ENCODE measurements around the gene ZNF423. TPM values are rescaled to one million over a fixed set of nuclear protein-coding genes. Genes with fewer than 3 reads are reported as not detected.

ZNF423 gene
- total and polyA plus RNA-seq, 2 of the 13 experiments (the other 11 are each of a cell fraction or from before 2014, with no cell fraction given) = 0.07 to 0.31 TPM

- TF ChIP-seq SP140L (CRISPR knock-in tag; IDR thresholded peaks at IDR 0.05; ENCODE audit: borderline replicate concordance) = no peak
- no peak for TF ChIP-seq RORA (CRISPR knock-in tag; IDR thresholded peaks at IDR 0.05)
- TF ChIP-seq ZNF761 (CRISPR knock-in tag; conservative IDR thresholded peaks at IDR 0.05) = no peak
- no peak for TF ChIP-seq ZNF256 (CRISPR knock-in tag; conservative IDR thresholded peaks at IDR 0.05)
Observed at GRCh38 chr16:49750341-49751000, 105.4 kb downstream of the ZNF423 start (continued).

- Histone ChIP-seq H2AFZ (ENCODE audit: low read length) (no peak overlapping the region), H3K79me2 (ENCODE audit: insufficient read depth, low read length) (no peaks in the 10 kb centered on the region), H3K27me3 (ENCODE audit: control insufficient read depth in 1 of 2, insufficient read depth in 2 of 2, low read length in 2 of 2) (peaks cover 3 to 57% of the 10 kb centered on the region in 2 experiments; a peak in 3 of 5 replicates), H4K20me1 (ENCODE audit: insufficient read depth, low read length) (peaks cover 3% of the 10 kb centered on the region; the same call in 1 of the 2 replicates), H3K36me3 (replicated peaks in 1 of 2; ENCODE audit: control insufficient read depth in 1 of 2, insufficient read depth in 2 of 2, low read length in 2 of 2) (no peaks in the 10 kb centered on the region), H3K9me3 (ENCODE audit: low read length) (no peaks in the 10 kb centered on the region), H3K27ac (ENCODE audit: extremely low read length, insufficient read depth, low read length) (no peak overlapping the region), H3K4me2 (ENCODE audit: low read depth, low read length) (no peak overlapping the region), H3K4me3 (replicated peaks in 1 of 3; ENCODE audit: insufficient read depth in 1 of 3, low read depth in 2 of 3, low read length in 3 of 3) (no peak overlapping the region), H3K4me1 (ENCODE audit: insufficient read depth, low read length) (no peaks in the 10 kb centered on the region), H3K9ac (ENCODE audit: insufficient read depth, low read depth, low read length) (no peak overlapping the region)
- peak; percentile 76 for TF ChIP-seq MNT (IDR thresholded peaks at IDR 0.05)
- no peak for TF ChIP-seq ZNF256 (CRISPR knock-in tag; conservative IDR thresholded peaks at IDR 0.05)
- TF ChIP-seq KMT2B (CRISPR knock-in tag; IDR thresholded peaks at IDR 0.05) = no peak
- no peak for TF ChIP-seq ZFP91 (CRISPR knock-in tag; IDR thresholded peaks at IDR 0.05; ENCODE audit: borderline replicate concordance)
- no TSS peak for BruUV-seq (replicated peaks)
- ChIA-PET POLR2A (no interaction called here), CTCF (ENCODE audit: low intra/inter-chr PET ratio, low total read pairs) (no interaction called here)
- DNase-seq (ENCODE audit: low spot score) (no peak), FAIRE-seq (no peak), ATAC-seq (no peak)
- intact Hi-C loops (cut with micrococcal nuclease; ENCODE audit: unreplicated experiment) = no loop called here
- in situ Hi-C loops (cut with HindIII; ENCODE audit: extremely low pct_ligation_motif_present, low pct_unique_long_range_greater_than_20kb) = no loop called here
- WGBS (ENCODE audit: low lambda C conversion rate) = 16% methylated on average over 8 of the region's 9 CpGs
Observed at GRCh38 chr16:49749816-49750215, 106.1 kb downstream of the ZNF423 start.

Measured in HepG2 (cell line).